Transverse colon (tissue), 4 donors: Measurements from ENCODE around the gene TFDP2. TPM values are rescaled to one million over a fixed set of nuclear protein-coding genes. Genes with fewer than 3 reads are reported as not detected.
A peak's percentile ranks its signal among the peaks of the same experiment; 100 is the strongest.

Experiments
- DNase-seq: peaks from one replicate; pipeline ENCODE4 v3.0.0-alpha.2; 2019
- H3K27ac ChIP-seq, 4 donors: fragments of 200-600 bp; sonication (generic); 2 replicates each; pipeline ENCODE4 v1.5.1; 2016 to 2018; ENCODE audit warnings: inconsistent platforms in 4 of 4
- H3K27me3 ChIP-seq: fragments of 200-600 bp; sonication (generic); 2 replicates; pipeline ENCODE4 v1.5.1; 2017; ENCODE audit warnings: inconsistent platforms
- H3K36me3 ChIP-seq, 4 donors: fragments of 200-600 bp; sonication (generic); 2 replicates each; pipeline ENCODE4 v1.5.1; 2017 to 2019; ENCODE audit warnings: inconsistent platforms in 4 of 4
- H3K4me1 ChIP-seq, 4 donors: fragments of 200-600 bp; sonication (generic); 2 replicates each; pipeline ENCODE4 v1.5.1; 2017 to 2020; ENCODE audit warnings: inconsistent platforms in 4 of 4
- H3K4me3 ChIP-seq, 4 donors: fragments of 200-600 bp; sonication (generic); 1 replicate in 1 of 4; 2 replicates in 3 of 4; pipeline versions ENCODE4 v1.5.1 to v1.6.1; 2017 to 2019; ENCODE audit warnings: inconsistent platforms in 4 of 4
- H3K9me3 ChIP-seq, 2 donors: fragments of 200-600 bp; sonication (generic); 2 replicates each; pipeline ENCODE4 v1.5.1; 2017 to 2019; ENCODE audit warnings: inconsistent platforms in 2 of 2
- CTCF ChIP-seq, 5 experiments: fragments of 200-600 bp in 3 of 5; fragments of 450-650 bp in 2 of 5; sonication (generic) in 3 of 5; IDR thresholded peaks; 1 replicate in 2 of 5; 2 replicates in 3 of 5; pipeline ENCODE4 v1.5.1; 2016 to 2017; ENCODE audit warnings: antibody characterized with exemption in 5 of 5, inconsistent platforms in 3 of 5, mild to moderate bottlenecking in 2 of 5, moderate library complexity in 1 of 5
- EP300 ChIP-seq: sonication (generic); formaldehyde crosslinking; IDR thresholded peaks from one replicate; pipeline ENCODE4 v1.6.1; 2017; ENCODE audit warnings: antibody characterized with exemption, low read depth
- POLR2A ChIP-seq: fragments of 450-650 bp; IDR thresholded peaks from one replicate; pipeline ENCODE4 v1.6.1; 2016; ENCODE audit warnings: antibody characterized with exemption, mild to moderate bottlenecking, moderate library complexity
- POLR2AphosphoS5 ChIP-seq, 3 donors: sonication (generic); formaldehyde crosslinking; IDR thresholded peaks; one replicate each; pipeline ENCODE4 v1.6.1; 2016; ENCODE audit warnings: antibody characterized with exemption in 3 of 3
- WGBS, 2 donors: methylation state at CpG; one replicate each; pipeline ENCODE4 v1.1.5; 2018; ENCODE audit warnings: low coverage in 1 of 2; 5-methylcytosine and 5-hydroxymethylcytosine counted together
- in situ Hi-C, 4 donors: fragments of 200-750 bp; cut with MboI; loops; one replicate each; pipeline versions ENCODE4 v1.15.0 to v1.15.1; 2017; ENCODE audit warnings: low sequenced_read_pairs in 3 of 4, low pct_ligation_motif_present in 1 of 4, low pct_unique_long_range_greater_than_20kb in 1 of 4
- intact Hi-C: fragments of 100-400 bp; cut with DNase I; formaldehyde crosslinking; loops from one replicate; pipeline ENCODE4 v1.15.1; 2023; ENCODE audit warnings: low total_unique reads
- total RNA-seq, 4 donors: library from RNA; depleted of rRNA; stranded (reverse); fragments of >200 nt; gene quantifications; one replicate each; pipeline ENCODE4 v1.1.0, GENCODE V29; 2016

TFDP2 gene
- total RNA-seq, 4 donors from 2014 or later = 10.3 to 69.2 (median 41.3) TPM

GRCh38 chr3:141960731-141961130 is 188.6 kb downstream of the TFDP2 start:
- in situ Hi-C loops = loop anchor here in 1 of 4 donors (10.0 kb wide), 1 partner anchor 314 kb away; no protein-coding TSS in a partner anchor
- peak overlapping the region in 3 of 4 donors; percentile 33 to 52 (median 39) for H3K27ac ChIP-seq
- H3K9me3 ChIP-seq = no peaks in the 10 kb centered on the region
- WGBS, 2 donors = 66 to 79% methylated on average over 3 of the region's 3 CpGs
- peaks cover 0 to 7% (median 0%) of the 10 kb centered on the region in 4 donors for H3K36me3 ChIP-seq
- H3K27me3 ChIP-seq = no peaks in the 10 kb centered on the region
- TF ChIP-seq POLR2A (no peak), EP300 (no peak), POLR2AphosphoS5 (IDR thresholded peaks at IDR 0.05) (no peak), CTCF (IDR thresholded peaks at IDR 0.05) (no peak)
- DNase-seq = no peak
- intact Hi-C loops = loop anchor here (10.0 kb wide), 1 partner anchor 314 kb away; no protein-coding TSS in a partner anchor
- no peak overlapping the region for H3K4me3 ChIP-seq
- peaks cover 0 to 7% (median 0%) of the 10 kb centered on the region in 4 donors for H3K4me1 ChIP-seq

- Histone ChIP-seq H3K4me3 (no peak overlapping the region), H3K27ac (peak overlapping the region; percentile 33 to 52 (median 42)), H3K4me1 (peaks cover 0 to 7% (median 0%) of the 10 kb centered on the region in 4 donors), H3K36me3 (peaks cover 0 to 7% (median 0%) of the 10 kb centered on the region in 4 donors), H3K9me3 (no peaks in the 10 kb centered on the region), H3K27me3 (no peaks in the 10 kb centered on the region)
- DNase-seq = no peak
- WGBS, 2 donors = 68 to 75% methylated on average over 8 of the region's 8 CpGs
- in situ Hi-C loops = loop anchor here in 1 of 4 donors (10.0 kb wide), 1 partner anchor 315 kb away; no protein-coding TSS in a partner anchor
- intact Hi-C loops = loop anchor here (10.0 kb wide), 1 partner anchor 315 kb away; no protein-coding TSS in a partner anchor
- no peak for TF ChIP-seq CTCF (IDR thresholded peaks at IDR 0.05)
- no peak for TF ChIP-seq POLR2AphosphoS5 (IDR thresholded peaks at IDR 0.05)
- TF ChIP-seq POLR2A = no peak
- no peak for TF ChIP-seq EP300
Measured at GRCh38 chr3:141959589-141960554, 189.5 kb downstream of the TFDP2 start.

- in situ Hi-C loops = no loop called here
Measured at GRCh38 chr3:141955175-141955574, 194.2 kb downstream of the TFDP2 start.

More at GRCh38 chr3:141955175-141955574, 194.2 kb downstream of the TFDP2 start:
- peak overlapping the region in 2 of 4 donors; percentile 13 to 29 for H3K27ac ChIP-seq
- intact Hi-C loops = no loop called here
- H3K27me3 ChIP-seq = no peaks in the 10 kb centered on the region
- peaks cover 0 to 12% (median 6%) of the 10 kb centered on the region in 4 donors for H3K4me1 ChIP-seq
- no peak for TF ChIP-seq POLR2A
- no peak for TF ChIP-seq POLR2AphosphoS5 (IDR thresholded peaks at IDR 0.05)
- TF ChIP-seq CTCF (IDR thresholded peaks at IDR 0.05) = no peak
- TF ChIP-seq EP300 = no peak
- no peak overlapping the region for H3K4me3 ChIP-seq
- 64 to 78% methylated on average over 4 to 6 of the region's 6 CpGs for WGBS, 2 donors
- DNase-seq = no peak
- H3K36me3 ChIP-seq = no peaks in the 10 kb centered on the region
- H3K9me3 ChIP-seq = no peaks in the 10 kb centered on the region
